Left lung (tissue), 10 donors: Measurements from ENCODE around the gene ARHGEF25. TPM values are rescaled to one million over a fixed set of nuclear protein-coding genes. Genes with fewer than 3 reads are reported as not detected.
"Not testable (repeated sequence)": the region's sequence is repeated elsewhere in the genome, so short reads cannot be mapped to it uniquely, and the experiment has no call there.

ENCODE experiments used
- ATAC-seq: fragments of 200-7000 bp; cut with Tn5 transposase; one replicate; pipeline ENCODE4 v1.9.1; 2020; ENCODE audit warnings: moderate library complexity
- DNase-seq, 4 donors: peaks; one replicate each; pipeline ENCODE4 v3.0.0-alpha.2; 2013 to 2020
- H3K27ac ChIP-seq, 2 donors: fragments of 200-600 bp; sonication (generic) in 1 of 2; one replicate each; pipeline versions ENCODE4 v1.5.0 to v1.8.0; 2020 to 2021
- H3K27me3 ChIP-seq, 2 donors: fragments of 200-600 bp; sonication (generic) in 1 of 2; one replicate each; pipeline versions ENCODE4 v1.5.0 to v1.8.0; 2020 to 2021
- H3K36me3 ChIP-seq, 2 donors: fragments of 200-600 bp; sonication (generic) in 1 of 2; one replicate each; pipeline versions ENCODE4 v1.5.0 to v1.8.0; 2020 to 2021
- H3K4me1 ChIP-seq, 2 donors: fragments of 200-600 bp; one replicate each; pipeline ENCODE4 v1.8.0; 2021
- H3K4me3 ChIP-seq, 2 donors: fragments of 200-600 bp; sonication (generic) in 1 of 2; one replicate each; pipeline versions ENCODE4 v1.5.0 to v1.8.0; 2020 to 2021; ENCODE audit warnings: mild to moderate bottlenecking in 1 of 2
- H3K9me3 ChIP-seq, 2 donors: fragments of 200-600 bp; sonication (generic) in 1 of 2; one replicate each; pipeline versions ENCODE4 v1.5.0 to v1.8.0; 2020 to 2021
- intact Hi-C, 2 donors: fragments of 100-400 bp; cut with DNase I; formaldehyde crosslinking; loops; one replicate each; pipeline versions ENCODE4 v1.11.2 to v1.14.2; 2022
- polyA plus RNA-seq, 6 donors: library from polyadenylated mRNA; unstranded; fragments of 120-200 nt; gene quantifications; one replicate each; pipeline ENCODE4 v1.2.1, GENCODE V29; 2013; ENCODE audit not compliant: insufficient read length in 6 of 6
- total RNA-seq, 2 donors: library from RNA; stranded (reverse); fragmentation: NEBNext Ultra II Directional; extraction: Animal tissue kit (Norgen Biotek cat#: 25700); gene quantifications; one replicate each; pipeline ENCODE4 v1.2.1, GENCODE V29; 2021
- TF ChIP-seq, protein P1 (sequence below), 2 donors: fragments of 200-600 bp; sonication (generic) in 1 of 2; IDR thresholded peaks; one replicate each; pipeline versions ENCODE4 v1.5.0 to v1.8.0; 2021; ENCODE audit warnings: antibody characterized with exemption in 2 of 2
- donor health status: DM: no; HTN: yes; CAD: no.
- donor health status: DM: no; HTN: no; CAD: no.

ARHGEF25 gene
- total and polyA plus RNA-seq, 8 donors: 16.5 to 53.4 (median 45.7) TPM

DNA sequence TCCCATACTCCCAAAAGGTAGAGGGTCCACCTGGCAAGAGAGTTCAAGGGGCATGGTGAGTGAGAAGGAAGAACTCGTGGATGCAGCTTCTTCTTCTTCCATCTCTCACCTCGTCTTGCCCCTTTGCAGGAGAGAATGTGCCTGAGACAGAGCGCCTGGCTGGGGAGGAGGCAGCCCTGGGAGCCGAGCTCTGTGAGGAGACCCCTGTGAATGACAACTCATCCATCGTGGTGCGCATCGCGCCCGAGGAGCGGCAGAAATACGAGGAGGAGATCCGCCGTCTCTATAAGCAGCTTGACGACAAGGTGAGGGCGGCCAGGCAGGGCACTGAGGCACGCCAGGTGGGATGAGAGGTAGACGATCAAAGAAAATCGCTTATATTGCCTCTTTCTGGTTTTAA, 41.4 kb upstream of the ARHGEF25 start:
- DNase-seq (no peak), ATAC-seq (no peak)
- Histone ChIP-seq H3K9me3 (no peaks in the 10 kb centered on the region), H3K4me3 (no peak overlapping the region), H3K27ac (no peak overlapping the region), H3K36me3 (no peaks in the 10 kb centered on the region), H3K27me3 (peaks cover 0 to 26% of the 10 kb centered on the region in 2 donors), H3K4me1 (no peaks in the 10 kb centered on the region)
- TF ChIP-seq, protein P1, sequence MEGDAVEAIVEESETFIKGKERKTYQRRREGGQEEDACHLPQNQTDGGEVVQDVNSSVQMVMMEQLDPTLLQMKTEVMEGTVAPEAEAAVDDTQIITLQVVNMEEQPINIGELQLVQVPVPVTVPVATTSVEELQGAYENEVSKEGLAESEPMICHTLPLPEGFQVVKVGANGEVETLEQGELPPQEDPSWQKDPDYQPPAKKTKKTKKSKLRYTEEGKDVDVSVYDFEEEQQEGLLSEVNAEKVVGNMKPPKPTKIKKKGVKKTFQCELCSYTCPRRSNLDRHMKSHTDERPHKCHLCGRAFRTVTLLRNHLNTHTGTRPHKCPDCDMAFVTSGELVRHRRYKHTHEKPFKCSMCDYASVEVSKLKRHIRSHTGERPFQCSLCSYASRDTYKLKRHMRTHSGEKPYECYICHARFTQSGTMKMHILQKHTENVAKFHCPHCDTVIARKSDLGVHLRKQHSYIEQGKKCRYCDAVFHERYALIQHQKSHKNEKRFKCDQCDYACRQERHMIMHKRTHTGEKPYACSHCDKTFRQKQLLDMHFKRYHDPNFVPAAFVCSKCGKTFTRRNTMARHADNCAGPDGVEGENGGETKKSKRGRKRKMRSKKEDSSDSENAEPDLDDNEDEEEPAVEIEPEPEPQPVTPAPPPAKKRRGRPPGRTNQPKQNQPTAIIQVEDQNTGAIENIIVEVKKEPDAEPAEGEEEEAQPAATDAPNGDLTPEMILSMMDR (IDR thresholded peaks at IDR 0.05): no peak
- intact Hi-C loops: no loop called here

DNA sequence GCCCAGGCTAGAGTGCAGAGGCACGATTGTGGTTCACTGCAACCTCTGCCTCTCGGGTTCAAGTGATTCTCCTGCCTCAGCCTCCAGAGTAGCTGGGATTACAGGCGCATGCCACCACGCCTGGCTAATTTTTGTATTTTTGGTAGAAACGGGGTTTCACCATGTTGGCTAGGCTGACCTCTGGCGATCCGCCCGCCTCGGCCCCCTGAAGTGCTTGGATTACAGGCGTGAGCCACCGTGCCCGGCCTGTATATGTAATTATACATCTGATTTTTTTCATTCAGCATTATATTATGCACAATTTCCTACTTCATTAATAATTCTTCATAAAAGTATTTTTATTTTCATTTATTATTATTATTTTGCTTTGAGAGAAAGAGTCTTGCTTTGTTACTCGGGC, 40.8 kb upstream of the ARHGEF25 start:
- DNase-seq, H3K36me3 ChIP-seq, H3K4me1 ChIP-seq, H3K4me3 ChIP-seq, ATAC-seq, H3K9me3 ChIP-seq, H3K27ac ChIP-seq, intact Hi-C loops: not testable (repeated sequence)
- peaks cover 0 to 23% of the 10 kb centered on the region in 2 donors for H3K27me3 ChIP-seq

DNA sequence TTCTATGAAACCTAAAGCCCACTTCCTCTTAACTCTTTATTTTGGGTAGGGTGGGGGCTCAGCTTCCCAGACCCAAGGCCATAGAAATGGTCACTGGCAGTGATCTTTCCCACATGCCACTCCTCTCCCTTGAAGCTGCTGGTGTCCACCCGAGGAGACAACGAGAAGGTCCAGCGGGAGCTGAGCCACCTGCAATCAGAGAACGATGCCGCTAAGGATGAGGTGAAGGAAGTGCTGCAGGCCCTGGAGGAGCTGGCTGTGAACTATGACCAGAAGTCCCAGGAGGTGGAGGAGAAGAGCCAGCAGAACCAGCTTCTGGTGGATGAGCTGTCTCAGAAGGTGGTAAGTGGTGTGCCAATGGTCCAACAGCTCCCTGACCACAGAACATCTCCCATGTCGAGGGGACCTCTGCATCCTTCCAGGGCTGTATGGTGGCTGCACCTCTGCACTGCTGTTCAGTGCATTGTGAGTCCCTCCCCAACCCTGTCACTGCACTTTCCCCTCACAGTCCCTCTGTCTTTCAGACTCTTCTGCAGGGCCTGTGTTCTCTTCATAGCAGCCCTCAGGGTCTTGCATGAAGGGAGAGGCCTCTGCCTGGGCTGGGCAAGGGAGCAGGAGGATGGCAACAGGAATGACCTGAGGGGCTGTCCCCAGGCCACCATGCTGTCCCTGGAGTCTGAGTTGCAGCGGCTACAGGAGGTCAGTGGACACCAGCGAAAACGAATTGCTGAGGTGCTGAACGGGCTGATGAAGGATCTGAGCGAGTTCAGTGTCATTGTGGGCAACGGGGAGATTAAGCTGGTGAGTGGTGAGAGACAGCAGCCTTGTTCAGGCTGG, 39.1 kb upstream of the ARHGEF25 start:
- Histone ChIP-seq H3K36me3 (no peaks in the 10 kb centered on the region), H3K27me3 (peaks cover 0 to 10% of the 10 kb centered on the region in 2 donors), H3K4me1 (no peaks in the 10 kb centered on the region), H3K27ac (no peak overlapping the region), H3K4me3 (no peak overlapping the region), H3K9me3 (no peaks in the 10 kb centered on the region)
- intact Hi-C loops: no loop called here
- DNase-seq (no peak), ATAC-seq (no peak)
- TF ChIP-seq, protein P1 (IDR thresholded peaks at IDR 0.05): no peak

- DNase-seq (no peak), ATAC-seq (no peak)
- Histone ChIP-seq H3K4me1 (no peaks in the 10 kb centered on the region), H3K27me3 (no peaks in the 10 kb centered on the region), H3K27ac (no peak overlapping the region), H3K9me3 (no peaks in the 10 kb centered on the region), H3K4me3 (no peak overlapping the region), H3K36me3 (no peaks in the 10 kb centered on the region)
- TF ChIP-seq, protein P1 (IDR thresholded peaks at IDR 0.05): no peak
- intact Hi-C loops: no loop called here
Observed at GRCh38 chr12:57574795-57575194, 36.4 kb upstream of the ARHGEF25 start.

DNA sequence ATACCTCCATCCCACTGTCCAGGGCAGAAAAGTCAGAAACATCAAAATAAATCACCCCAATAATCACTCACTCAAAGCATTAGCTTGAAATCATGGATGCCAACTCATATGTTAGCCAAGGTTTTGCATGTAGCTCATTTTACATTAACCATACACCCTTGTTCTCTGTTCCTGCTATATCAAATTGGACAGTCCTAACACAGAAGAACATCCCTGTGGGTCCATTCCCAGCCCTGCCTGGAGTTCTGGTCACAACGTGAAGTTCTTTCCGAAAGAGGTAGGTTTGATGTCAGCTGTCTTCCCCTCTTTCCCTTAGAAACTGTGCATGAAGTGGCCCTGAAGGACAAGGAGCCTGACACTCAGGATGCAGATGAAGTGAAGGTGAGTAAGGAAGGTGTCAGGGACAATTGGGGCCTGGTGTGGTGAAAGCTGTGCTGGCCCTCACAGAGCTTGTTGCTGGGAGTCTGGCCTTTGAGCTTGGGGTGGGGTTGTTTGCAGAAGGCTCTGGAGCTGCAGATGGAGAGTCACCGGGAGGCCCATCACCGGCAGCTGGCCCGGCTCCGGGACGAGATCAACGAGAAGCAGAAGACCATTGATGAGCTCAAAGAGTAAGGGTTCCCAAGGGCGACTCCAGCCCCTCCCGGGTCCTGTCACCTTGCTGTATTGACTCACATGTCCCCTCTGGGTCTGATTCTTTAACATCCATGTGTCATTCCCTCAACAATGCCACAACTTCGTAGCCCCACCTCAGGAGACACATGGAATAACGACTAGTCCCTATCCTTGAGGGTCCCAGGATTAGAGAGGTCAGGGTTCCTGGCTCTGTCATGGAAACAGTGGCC, 35.2 kb upstream of the ARHGEF25 start:
- Histone ChIP-seq H3K27ac (no peak overlapping the region), H3K36me3 (no peaks in the 10 kb centered on the region), H3K27me3 (no peaks in the 10 kb centered on the region), H3K9me3 (no peaks in the 10 kb centered on the region), H3K4me1 (no peaks in the 10 kb centered on the region), H3K4me3 (no peak overlapping the region)
- DNase-seq (no peak), ATAC-seq (no peak)
- intact Hi-C loops: no loop called here
- TF ChIP-seq, protein P1 (IDR thresholded peaks at IDR 0.05): no peak
